Coronary artery (tissue), 2 donors: ENCODE results near the gene NSG1.

Source experiments
- DNase-seq: peaks from one replicate; pipeline ENCODE4 v3.0.0-alpha.2; 2017; ENCODE audit warnings: low spot score
- H3K27ac ChIP-seq, 2 donors: fragments of 200-600 bp; sonication (generic); one replicate each; pipeline ENCODE4 v1.5.1; 2016 to 2019
- H3K4me3 ChIP-seq: fragments of 200-600 bp; sonication (generic); 2 replicates; pipeline ENCODE4 v1.5.1; 2016; ENCODE audit warnings: mild to moderate bottlenecking, moderate library complexity
- CTCF ChIP-seq: fragments of 200-600 bp; sonication (generic); IDR thresholded peaks from one replicate; pipeline ENCODE4 v1.5.1; 2019; ENCODE audit warnings: antibody characterized with exemption

NSG1 gene

GRCh38 chr4:4384837-4385236, 2.1 kb upstream of the NSG1 start:
- DNase-seq = no peak
- no peak for TF ChIP-seq CTCF
- H3K27ac ChIP-seq = no peak overlapping the region
- H3K4me3 ChIP-seq = no peak overlapping the region

- no peak overlapping the region for H3K27ac ChIP-seq
- TF ChIP-seq CTCF = no peak
- DNase-seq = no peak
- H3K4me3 ChIP-seq = peak overlapping the region; percentile 71
Observed at GRCh38 chr4:4385729-4386295, 1.1 kb upstream of the NSG1 start.

GRCh38 chr4:4386296-4386735, 586 bp upstream of the NSG1 start:
- Histone ChIP-seq H3K27ac (no peak overlapping the region), H3K4me3 (peak overlapping the region; percentile 71)
- no peak for DNase-seq
- TF ChIP-seq CTCF = no peak

- no peak overlapping the region for H3K27ac ChIP-seq
- DNase-seq = no peak
Observed at GRCh38 chr4:4387531-4388310, 819 bp downstream of the NSG1 start.

GRCh38 chr4:4388311-4388790, 1.4 kb downstream of the NSG1 start:
- peak overlapping the region; percentile 71 for H3K4me3 ChIP-seq
- H3K27ac ChIP-seq = no peak overlapping the region
- no peak for DNase-seq
- TF ChIP-seq CTCF = no peak

More at GRCh38 chr4:4387531-4388310, 819 bp downstream of the NSG1 start:
- no peak for TF ChIP-seq CTCF
- H3K4me3 ChIP-seq = peak overlapping the region; percentile 71

GRCh38 chr4:4388836-4389575, 2.1 kb downstream of the NSG1 start:
- Histone ChIP-seq H3K27ac (no peak overlapping the region), H3K4me3 (no peak overlapping the region)
- TF ChIP-seq CTCF = no peak
- no peak for DNase-seq
